ENCODE data around the gene CD164L2.
A peak's percentile ranks its signal among the peaks of the same experiment; 100 is the strongest.
"Not testable (repeated sequence)": the region's sequence is repeated elsewhere in the genome, so short reads cannot be mapped to it uniquely, and the experiment has no call there.

Gene CD164L2

GRCh38 chr1:27383039-27383605 lies at the start of gene CD164L2:
Gene CD164L2 (minus strand): TSS chr1:27383333. CDS start chr1:27383239, 94 bp downstream.
- H3K4me1 Mint-ChIP-seq, result peaks cover 8% of the 10 kb centered on the region
- no peaks in the 10 kb centered on the region for H3K27me3 Mint-ChIP-seq
- H3K9me3 Mint-ChIP-seq, result no peaks in the 10 kb centered on the region
- H3K4me3 Mint-ChIP-seq, result no peak within 1 kb of the TSS
- ATAC-seq, result no peak
- no peaks in the 10 kb centered on the region for H3K36me3 Mint-ChIP-seq
- H3K27ac Mint-ChIP-seq, result peak within 1 kb of the TSS; percentile 11

DNA sequence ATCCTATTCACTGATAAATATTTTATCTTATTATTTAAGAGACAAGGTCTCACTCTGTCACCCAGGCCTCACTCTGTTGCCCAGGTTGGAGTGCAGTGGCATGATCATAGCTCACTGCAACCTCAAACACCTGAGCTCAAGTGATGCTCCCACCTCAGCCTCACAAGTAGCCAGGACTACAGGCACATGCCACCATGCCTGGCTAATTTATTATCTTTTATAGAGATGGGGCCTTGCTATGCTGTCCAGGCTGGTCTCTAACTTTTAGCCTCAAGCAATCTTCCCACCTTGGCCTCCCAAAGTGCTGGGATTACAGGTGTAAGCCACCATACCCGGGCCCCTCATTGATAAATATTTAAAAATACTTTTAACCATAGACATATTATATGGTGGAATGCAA lies 49.6 kb upstream of the CD164L2 start:
- Mint-ChIP-seq H3K36me3 (peaks cover 22% of the 10 kb centered on the region), H3K4me1 (peaks cover 70% of the 10 kb centered on the region)
- not testable (repeated sequence) for H3K27ac Mint-ChIP-seq, H3K9me3 Mint-ChIP-seq, H3K27me3 Mint-ChIP-seq, ATAC-seq, H3K4me3 Mint-ChIP-seq

DNA sequence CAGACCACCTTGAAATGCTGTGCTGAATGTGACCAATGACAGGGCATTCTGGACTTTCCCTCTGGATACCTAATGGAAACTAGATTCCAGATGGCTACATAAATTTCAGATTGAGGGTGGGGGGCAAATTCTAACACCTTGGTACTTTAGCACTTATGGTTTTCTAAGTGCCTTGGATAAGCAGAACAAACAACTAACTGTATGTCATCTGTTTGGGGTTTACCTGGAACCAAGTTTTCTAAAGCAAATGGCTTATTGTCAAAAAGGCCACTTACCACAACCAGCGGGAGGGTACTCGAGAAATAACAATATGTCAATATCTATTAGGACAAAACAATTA lies 48.4 kb upstream of the CD164L2 start:
- no peaks in the 10 kb centered on the region for H3K27me3 Mint-ChIP-seq
- peaks cover 24% of the 10 kb centered on the region for H3K36me3 Mint-ChIP-seq
- H3K4me1 Mint-ChIP-seq, result peaks cover 70% of the 10 kb centered on the region
- H3K27ac Mint-ChIP-seq, result peak overlapping the region; percentile 88
- ATAC-seq, result no peak
- H3K4me3 Mint-ChIP-seq, result no peak overlapping the region
- H3K9me3 Mint-ChIP-seq, result no peaks in the 10 kb centered on the region

- Mint-ChIP-seq H3K27me3 (no peaks in the 10 kb centered on the region), H3K9me3 (no peaks in the 10 kb centered on the region), H3K36me3 (peaks cover 28% of the 10 kb centered on the region), H3K4me1 (peaks cover 69% of the 10 kb centered on the region), H3K27ac (peak overlapping the region; percentile 88), H3K4me3 (no peak overlapping the region)
- peak; percentile 38 for ATAC-seq
Measured at GRCh38 chr1:27430903-27431600, 47.9 kb upstream of the CD164L2 start.

DNA sequence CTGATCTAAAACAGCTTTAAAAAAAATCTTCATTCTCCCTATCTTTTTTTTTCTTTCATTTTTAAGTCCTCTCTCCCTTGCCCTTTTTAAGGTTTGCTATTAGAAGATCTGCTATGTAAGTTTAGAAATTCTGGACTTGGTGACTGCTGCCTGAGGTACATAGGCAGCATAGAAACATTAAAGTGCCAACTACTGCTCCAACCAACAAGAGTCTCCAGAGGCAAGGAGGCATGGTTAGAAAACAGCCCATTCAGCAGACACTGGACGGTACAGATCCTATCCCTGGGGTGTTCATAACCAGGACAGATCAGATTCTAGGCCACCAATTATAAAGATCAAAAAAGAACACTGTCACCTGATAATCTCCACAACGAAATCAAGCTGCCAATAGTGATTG lies 45.9 kb upstream of the CD164L2 start:
- H3K4me3 Mint-ChIP-seq, result peak overlapping the region; percentile 45
- no peaks in the 10 kb centered on the region for H3K27me3 Mint-ChIP-seq
- H3K9me3 Mint-ChIP-seq, result no peaks in the 10 kb centered on the region
- H3K27ac Mint-ChIP-seq, result peak overlapping the region; percentile 88
- no peak for ATAC-seq
- H3K4me1 Mint-ChIP-seq, result peaks cover 71% of the 10 kb centered on the region
- H3K36me3 Mint-ChIP-seq, result peaks cover 42% of the 10 kb centered on the region

DNA sequence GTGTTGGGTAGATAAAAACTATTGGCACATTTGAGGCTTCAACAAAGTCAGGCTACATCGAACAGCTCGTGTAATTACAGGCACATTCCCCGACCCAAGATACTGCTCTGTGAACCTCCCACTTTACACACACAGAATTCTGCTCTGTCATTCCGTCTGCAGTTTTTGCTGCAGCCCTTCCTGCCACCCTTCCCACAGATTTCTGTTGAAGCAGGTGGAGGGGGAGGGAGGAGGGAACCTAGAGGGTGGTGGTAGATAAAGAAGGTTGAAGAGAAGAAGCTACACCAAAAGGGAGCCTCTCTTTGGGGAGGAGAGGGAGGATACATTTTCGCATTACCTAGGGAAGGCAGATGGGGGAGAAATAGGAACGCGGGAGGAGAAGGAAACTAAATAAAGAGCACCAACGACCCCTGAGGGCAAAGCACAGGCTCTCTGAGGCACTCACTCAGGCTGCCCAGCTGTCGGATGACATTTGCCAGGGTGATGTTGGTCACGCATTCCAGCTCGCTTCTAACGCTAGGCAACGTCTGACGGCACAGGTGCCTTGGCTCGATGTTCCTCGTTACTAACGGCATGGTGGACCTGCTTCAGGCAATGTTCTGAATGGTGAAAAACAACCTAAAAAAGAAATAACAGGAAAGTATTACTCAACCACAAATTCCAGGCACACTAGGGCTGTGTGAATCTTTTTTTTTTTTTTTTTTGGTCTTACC lies 45.3 kb upstream of the CD164L2 start:
- Mint-ChIP-seq H3K27me3 (no peaks in the 10 kb centered on the region), H3K36me3 (peaks cover 39% of the 10 kb centered on the region), H3K9me3 (no peaks in the 10 kb centered on the region), H3K4me3 (peak overlapping the region; percentile 64), H3K27ac (peak overlapping the region; percentile 88), H3K4me1 (peaks cover 67% of the 10 kb centered on the region)
- peak; percentile 39 for ATAC-seq

- Mint-ChIP-seq H3K4me1 (peaks cover 63% of the 10 kb centered on the region), H3K9me3 (no peaks in the 10 kb centered on the region), H3K4me3 (peak overlapping the region; percentile 64), H3K36me3 (peaks cover 36% of the 10 kb centered on the region), H3K27me3 (no peaks in the 10 kb centered on the region), H3K27ac (peak overlapping the region; percentile 88)
- ATAC-seq, result no peak
Measured at GRCh38 chr1:27427816-27428315, 44.7 kb upstream of the CD164L2 start.

DNA sequence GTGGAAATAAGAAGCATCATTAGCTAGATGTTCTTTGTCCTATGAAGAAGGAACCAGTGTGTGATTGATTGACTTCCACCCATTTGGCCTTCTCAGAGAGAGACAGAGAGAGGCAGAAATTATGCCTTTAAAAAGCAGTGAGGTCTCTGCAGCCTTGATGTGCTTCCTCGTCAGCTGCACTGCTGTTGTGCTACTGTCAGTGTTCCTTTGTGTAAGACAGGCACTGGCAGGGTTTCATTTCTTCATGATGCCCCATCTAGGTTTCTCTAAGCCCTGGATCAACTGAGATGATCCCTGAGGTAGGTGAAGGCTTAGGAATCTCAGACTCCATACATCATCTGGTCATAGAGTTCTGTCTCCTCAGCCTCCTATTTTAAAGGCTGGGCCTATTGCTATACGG lies 44.2 kb upstream of the CD164L2 start:
- Mint-ChIP-seq H3K9me3 (no peaks in the 10 kb centered on the region), H3K27me3 (no peaks in the 10 kb centered on the region), H3K36me3 (peaks cover 36% of the 10 kb centered on the region), H3K4me1 (peaks cover 67% of the 10 kb centered on the region), H3K4me3 (no peak overlapping the region), H3K27ac (peak overlapping the region; percentile 88)
- ATAC-seq, result peak; percentile 69

DNA sequence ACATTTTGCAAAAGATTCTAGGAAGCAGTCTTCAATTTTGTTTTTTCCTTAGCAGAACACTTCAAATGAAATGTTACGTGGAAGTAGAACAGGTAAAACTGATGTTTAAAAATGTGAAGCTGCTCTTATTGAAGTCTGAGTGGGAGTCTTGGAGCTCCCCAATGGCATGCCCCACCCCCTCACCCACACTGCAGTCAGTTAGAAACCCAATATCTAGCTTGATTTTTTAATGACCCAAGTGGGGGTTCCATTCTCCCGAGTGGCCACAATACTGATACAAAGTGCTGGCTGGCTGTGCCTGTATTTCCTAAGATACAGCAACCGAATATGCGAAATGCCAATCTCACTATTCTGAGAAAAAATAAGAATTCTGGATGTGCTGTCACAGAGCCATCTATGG lies 40.6 kb upstream of the CD164L2 start:
- Mint-ChIP-seq H3K4me1 (peaks cover 62% of the 10 kb centered on the region), H3K27ac (no peak overlapping the region)

GRCh38 chr1:27418326-27419185 lies 35.4 kb upstream of the CD164L2 start:
- Mint-ChIP-seq H3K4me1 (peaks cover 55% of the 10 kb centered on the region), H3K27me3 (no peaks in the 10 kb centered on the region), H3K9me3 (no peaks in the 10 kb centered on the region), H3K36me3 (peaks cover 34% of the 10 kb centered on the region), H3K27ac (peak overlapping the region; percentile 93), H3K4me3 (peak overlapping the region; percentile 55)
- peak; percentile 97 for ATAC-seq

More for the DNA sequence above, 40.6 kb upstream of the CD164L2 start:
- Mint-ChIP-seq H3K27me3 (no peaks in the 10 kb centered on the region), H3K9me3 (no peaks in the 10 kb centered on the region), H3K4me3 (no peak overlapping the region), H3K36me3 (peaks cover 31% of the 10 kb centered on the region)
- ATAC-seq, result no peak

GRCh38 chr1:27417713-27418112 lies 34.6 kb upstream of the CD164L2 start:
- Mint-ChIP-seq H3K27ac (peak overlapping the region; percentile 93), H3K9me3 (no peaks in the 10 kb centered on the region)

GRCh38 chr1:27416387-27417111 lies 33.4 kb upstream of the CD164L2 start:
- Mint-ChIP-seq H3K4me1 (peaks cover 43% of the 10 kb centered on the region), H3K36me3 (peaks cover 47% of the 10 kb centered on the region), H3K27ac (peak overlapping the region; percentile 93), H3K9me3 (no peaks in the 10 kb centered on the region), H3K27me3 (no peaks in the 10 kb centered on the region), H3K4me3 (no peak overlapping the region)
- ATAC-seq, result peak; percentile 76

More at GRCh38 chr1:27417713-27418112, 34.6 kb upstream of the CD164L2 start:
- no peak for ATAC-seq
- Mint-ChIP-seq H3K4me3 (no peak overlapping the region), H3K27me3 (no peaks in the 10 kb centered on the region), H3K4me1 (peaks cover 54% of the 10 kb centered on the region), H3K36me3 (peaks cover 42% of the 10 kb centered on the region)

DNA sequence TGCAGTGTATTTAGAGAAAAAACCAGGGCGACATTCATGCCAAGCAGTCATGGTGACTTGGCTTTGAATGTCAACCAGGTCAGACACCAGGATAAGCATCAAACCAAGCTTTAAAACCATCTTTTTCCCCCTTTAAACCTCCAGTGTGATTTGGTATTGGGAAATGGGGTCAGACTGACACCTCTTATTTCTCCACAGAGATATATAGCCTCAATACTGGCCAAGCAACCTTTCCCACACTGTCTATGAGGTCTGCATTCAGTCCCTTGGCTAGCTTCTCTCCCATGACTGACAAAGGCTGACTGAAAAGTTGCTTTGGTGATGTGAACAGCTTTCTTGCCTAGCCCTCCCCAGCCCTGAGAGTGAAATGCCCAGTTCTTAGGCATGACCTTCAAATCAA lies 31.0 kb upstream of the CD164L2 start:
- peaks cover 57% of the 10 kb centered on the region for H3K36me3 Mint-ChIP-seq
- ATAC-seq, result no peak
- peaks cover 36% of the 10 kb centered on the region for H3K4me1 Mint-ChIP-seq
- H3K27me3 Mint-ChIP-seq, result no peaks in the 10 kb centered on the region
- no peaks in the 10 kb centered on the region for H3K9me3 Mint-ChIP-seq
- no peak overlapping the region for H3K4me3 Mint-ChIP-seq
- no peak overlapping the region for H3K27ac Mint-ChIP-seq

- Mint-ChIP-seq H3K36me3 (peaks cover 59% of the 10 kb centered on the region), H3K4me3 (no peak overlapping the region), H3K27me3 (no peaks in the 10 kb centered on the region), H3K4me1 (peaks cover 33% of the 10 kb centered on the region), H3K9me3 (no peaks in the 10 kb centered on the region), H3K27ac (no peak overlapping the region)
- ATAC-seq, result no peak
Measured at GRCh38 chr1:27413004-27413403, 29.9 kb upstream of the CD164L2 start.

All from stimulated activated memory B cell treated with anti-CD40 and anti-IgM and Interleukin-4, amounts not matched to agents 10 μg/mL and 1 μg/mL and 100 μg/mL, for 72 hours (primary cell).